DMS114 treated with DMSO at 0.1 percent for 48 hours (cell line): ENCODE measurements around the gene DST.

ENCODE experiments used
- DNase-seq: peaks from one replicate; lab custom pipeline; 2025; ENCODE audit not compliant: unreplicated experiment; lab: John Stamatoyannopoulos, UW

Gene DST

DNA sequence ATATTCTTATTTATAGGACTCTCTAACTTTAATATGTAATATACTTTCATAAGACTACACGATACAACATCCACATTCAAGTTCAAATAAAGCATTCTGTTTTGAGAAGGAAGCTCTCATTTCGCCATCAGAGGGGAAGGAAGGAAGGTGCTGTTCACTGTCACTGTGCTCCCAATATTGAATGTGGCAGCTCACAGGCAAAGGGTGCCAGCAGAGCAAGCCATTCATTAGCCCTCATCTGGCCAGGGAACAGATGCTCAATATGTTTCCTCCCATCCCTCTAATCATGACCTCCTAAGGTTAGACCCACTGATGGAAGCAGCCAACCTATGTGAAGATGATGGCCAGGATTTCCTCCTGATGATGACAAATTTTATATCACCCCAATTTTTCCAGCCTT is 154.4 kb downstream of the DST start:
- DNase-seq = no peak

DNA sequence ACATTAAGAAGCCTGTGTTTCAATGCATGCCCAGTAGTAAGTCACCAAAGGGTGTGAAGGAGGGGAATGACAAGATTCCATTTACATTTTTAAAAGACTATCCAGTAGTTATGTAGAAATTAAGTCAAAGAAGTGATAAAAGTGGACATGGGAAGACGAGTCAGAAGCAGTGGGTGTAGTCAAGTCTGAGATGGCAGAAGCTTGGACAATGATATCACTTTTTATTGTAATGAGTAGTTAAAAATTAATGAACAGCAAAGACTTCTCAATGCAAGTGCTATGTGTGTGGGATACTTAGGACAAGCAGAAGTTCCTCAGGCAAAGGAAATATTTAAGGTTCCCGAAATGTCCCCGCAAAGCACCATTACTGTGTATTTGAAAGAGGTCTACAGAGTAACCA is 156.0 kb downstream of the DST start:
- no peak for DNase-seq

DNA sequence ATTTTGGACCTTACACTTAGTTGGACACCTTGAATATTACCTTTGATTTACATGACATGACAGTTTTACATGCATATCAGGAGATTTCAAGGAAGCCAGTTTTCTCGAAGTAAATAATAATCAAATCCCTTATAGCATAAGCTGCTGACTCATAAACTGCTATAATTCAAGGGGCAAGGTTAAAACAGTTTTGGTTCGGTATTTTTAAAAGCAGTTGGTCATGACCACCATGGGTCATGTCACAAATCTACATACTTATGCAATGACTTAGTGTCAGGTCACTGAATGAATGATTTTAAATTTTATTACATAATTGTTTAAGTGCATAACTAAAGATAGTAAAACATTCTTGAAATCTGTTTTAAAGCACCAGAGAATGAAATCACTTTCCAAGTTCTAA is 158.0 kb downstream of the DST start:
- DNase-seq = no peak

DNA sequence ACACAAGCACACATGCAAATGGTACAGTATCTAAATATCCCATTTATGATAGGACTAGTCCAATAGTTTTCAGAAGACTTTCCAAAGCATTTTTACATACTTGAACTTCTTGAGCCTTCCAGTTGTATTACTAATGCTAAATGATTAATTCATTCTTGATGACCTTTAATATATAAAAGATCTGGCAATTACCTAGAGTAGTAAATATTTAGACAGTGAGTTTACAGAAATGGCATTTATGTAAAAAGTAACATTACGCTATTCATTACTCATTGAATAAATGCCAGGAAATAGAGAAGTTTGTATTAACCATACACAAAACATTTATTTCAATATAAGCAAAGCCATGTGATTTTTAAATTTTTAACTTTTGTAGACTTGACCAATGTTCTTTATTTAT is 158.8 kb downstream of the DST start:
- DNase-seq = no peak

DNA sequence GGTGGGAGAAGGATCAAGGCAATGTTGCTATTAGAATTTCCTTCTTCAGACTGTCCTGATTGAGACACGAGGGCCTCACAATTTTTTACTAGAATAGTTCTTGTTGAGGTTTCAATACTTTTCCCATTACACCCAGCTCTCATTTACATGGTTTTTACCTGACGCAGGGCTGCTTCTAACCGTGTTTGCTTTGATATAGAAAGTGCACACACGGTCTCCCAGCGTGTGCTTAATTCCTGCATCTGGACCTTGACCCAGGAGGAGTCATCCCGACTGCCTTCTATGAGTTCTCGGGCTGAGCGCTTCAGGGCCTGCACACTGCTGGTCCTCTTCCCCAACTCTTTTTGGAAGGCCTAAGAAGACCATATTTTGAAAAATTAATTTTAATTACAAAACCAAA is 160.2 kb downstream of the DST start:
- no peak for DNase-seq

DNA sequence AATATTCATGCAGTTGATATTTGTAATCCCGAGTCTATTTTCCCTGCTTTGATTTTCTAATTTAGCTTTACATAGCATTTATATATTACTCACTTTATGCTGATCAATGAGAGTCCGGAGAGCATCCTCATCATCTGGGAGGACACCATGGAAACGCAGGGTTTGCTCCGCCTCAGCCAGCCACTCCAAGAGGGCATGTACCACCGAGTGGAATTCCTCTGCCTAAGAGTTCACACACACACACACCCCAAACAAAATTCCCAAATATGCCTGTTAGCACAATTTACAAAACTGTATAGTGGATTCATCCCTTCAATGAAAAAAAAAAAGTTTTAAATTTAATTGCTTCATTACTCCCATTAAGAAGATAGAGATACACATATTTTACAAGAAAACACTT is 160.7 kb downstream of the DST start:
- DNase-seq = no peak

DNA sequence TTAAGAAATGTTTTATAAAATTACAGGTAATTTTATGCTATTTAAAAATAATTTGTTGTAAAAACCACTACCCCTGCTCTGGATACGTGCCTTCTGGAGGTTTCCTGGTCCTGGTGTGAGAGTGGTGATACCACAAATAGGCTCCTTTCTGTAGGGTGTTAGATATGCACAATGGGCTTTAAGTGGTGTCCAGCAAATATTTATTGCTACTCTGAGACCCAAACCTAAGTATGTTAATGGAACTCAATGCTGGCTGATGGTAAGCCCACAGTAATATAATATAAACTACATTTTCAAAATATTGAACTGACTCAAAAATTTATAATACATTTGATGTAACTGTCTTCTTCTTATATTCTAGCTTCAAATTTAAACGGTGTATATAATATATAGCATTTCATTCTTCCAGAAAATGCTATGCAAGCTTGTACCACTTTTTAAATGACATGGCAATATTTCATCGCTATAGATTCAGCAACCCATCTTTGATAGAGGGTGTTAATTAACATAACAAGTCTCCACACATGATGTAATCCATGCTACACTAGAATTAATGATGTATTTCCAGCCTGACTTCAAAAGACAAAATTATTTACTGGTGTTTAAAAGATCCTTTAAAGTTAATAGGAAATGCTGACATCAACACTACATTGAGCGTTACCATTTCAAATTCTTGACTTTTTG is 161.9 kb downstream of the DST start:
- DNase-seq = no peak

DNA sequence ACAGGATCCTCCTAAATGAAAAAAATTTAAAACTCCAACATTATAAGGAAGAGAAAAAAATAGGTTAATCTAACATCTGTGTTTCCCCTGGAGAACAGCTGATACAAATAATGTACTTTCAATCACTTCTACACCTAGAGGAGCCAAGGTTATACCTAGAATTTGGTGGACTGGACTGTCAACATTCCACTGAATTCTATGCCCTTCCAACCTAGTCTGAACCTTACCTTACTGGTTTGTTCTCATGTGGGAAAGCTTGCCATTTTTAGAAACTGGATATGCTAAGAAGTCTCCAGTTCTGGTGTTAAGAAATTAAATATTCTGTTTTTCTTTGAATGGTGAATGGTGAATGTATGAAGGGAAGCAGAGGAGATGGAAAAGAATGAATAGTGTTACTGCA is 162.4 kb downstream of the DST start:
- DNase-seq = no peak

DNA sequence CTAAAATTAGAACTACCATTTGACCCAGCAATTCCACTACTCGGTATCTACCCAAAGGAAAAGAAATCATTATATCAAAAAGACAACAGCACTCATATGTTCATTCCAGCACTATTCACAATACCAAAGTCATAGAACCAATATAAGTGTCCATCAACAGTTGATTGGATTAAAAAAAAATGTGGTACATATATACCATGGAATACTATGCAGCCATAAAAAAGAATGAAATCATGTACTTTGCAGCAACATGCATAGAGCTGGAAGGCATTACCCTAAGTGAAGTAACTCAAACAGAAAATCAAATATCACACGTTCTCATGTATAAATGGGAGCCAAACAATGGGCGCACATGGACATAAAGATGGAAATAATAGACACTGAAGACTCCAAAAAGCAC is 163.3 kb downstream of the DST start:
- DNase-seq = no peak

DNA sequence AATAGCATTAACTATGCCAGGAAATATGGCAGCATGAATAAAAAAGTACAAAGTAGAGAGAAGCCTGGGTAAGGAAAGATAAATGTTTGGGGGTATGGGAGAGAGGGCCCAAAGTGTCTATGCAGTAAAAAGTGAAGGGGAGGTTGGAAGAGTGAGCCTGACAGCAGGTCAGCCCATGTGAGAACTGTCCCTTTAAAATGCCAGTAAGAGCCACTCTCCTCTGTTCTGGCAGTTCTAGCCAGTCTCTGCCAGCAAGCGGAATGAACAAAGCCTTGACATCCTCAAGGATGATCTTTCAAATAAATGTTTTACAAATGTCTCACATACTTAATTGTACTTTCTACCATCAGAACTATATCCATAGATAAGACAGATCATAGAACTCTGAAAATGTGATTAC is 164.5 kb downstream of the DST start:
- DNase-seq = no peak

DNA sequence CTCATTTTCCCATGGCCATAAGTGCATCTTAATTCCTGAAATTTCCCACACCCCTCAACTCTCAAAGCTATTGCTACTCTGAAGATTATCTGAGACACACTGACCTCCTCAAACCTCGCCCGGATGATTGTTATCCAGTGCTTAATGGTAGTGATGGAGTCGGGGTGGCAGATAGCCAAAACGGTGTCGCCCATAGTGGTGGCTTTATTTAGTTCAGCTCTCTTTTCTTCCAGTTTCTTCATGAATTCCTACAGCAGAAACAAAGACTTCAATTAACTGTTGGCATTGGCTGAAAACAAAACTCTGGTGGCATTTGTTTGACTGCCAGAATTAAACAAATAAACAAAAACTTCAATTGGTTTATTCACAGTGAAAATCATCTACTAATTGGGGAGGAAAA is 165.4 kb downstream of the DST start:
- DNase-seq = no peak

DNA sequence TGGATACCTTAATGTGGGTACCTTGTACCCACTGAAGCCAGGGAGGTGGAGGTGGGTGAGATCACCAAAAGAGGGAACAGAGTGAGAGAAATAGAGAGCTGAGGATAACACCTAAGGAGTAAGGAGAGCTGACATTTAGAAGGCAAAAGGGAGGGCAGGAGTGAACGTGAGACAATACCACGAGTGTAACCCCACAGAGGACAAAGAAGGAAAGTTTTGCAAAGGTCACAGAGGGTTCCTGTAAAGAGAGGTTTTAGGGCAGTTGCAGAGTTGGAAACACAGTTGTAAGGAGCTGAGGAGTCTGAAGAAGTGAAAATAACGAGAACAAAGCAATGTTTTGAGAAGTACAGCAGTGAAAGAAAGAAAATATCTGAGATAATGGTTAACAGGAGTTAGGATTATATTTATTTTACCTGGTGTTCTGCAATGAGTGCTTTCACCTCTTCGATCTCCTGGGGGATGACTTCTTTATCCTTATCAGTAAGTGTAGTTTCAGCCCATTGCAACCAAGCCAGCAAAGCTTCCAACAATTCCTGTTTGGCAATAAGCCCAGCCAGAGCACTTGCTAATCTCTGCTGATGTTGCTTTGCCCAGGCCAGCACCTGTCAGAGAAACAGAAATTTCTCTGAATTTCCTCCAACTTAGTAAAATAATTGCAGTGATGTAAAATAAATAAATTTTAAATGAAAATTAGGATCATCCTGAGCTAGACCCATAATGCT is 166.8 kb downstream of the DST start:
- DNase-seq = no peak

DNA sequence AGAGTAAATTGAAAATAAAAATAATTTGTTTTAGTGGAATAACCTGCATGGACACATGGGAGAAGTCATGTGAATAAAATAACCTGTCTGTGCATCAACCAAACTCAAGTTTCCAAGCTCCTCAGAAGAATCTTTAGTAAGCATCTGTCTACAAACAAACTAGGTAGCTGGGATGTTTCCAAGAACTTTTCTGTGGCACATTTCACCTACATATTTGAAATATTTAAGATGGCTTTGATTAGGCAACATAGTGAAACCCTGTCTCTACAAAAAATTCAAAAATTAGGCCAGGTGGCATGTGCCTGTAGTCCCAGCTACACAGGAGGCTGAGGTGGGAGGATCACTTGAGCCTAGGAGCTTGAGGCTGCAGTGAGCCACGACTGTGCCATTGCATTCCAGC is 168.2 kb downstream of the DST start:
- DNase-seq = no peak

DNA sequence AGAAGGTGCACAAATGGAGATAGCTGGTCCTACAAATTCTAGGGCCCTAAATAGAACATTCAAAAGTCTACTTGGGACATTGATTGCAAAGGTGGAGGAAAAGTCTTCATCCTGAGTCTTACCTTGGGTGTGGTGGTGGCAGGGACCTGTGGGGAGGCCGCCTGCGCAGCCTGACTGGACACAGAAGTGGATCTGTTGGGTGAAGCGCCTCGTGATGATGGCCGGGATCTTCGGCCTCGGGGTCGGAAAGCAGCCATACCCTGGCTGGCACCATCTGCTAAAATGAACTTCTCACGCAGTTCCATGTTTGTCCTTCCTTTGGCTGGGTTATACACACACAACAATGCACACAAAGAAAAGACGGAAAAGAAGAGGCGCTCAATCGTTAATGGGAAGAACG is 179.2 kb downstream of the DST start:
- DNase-seq = no peak

DNA sequence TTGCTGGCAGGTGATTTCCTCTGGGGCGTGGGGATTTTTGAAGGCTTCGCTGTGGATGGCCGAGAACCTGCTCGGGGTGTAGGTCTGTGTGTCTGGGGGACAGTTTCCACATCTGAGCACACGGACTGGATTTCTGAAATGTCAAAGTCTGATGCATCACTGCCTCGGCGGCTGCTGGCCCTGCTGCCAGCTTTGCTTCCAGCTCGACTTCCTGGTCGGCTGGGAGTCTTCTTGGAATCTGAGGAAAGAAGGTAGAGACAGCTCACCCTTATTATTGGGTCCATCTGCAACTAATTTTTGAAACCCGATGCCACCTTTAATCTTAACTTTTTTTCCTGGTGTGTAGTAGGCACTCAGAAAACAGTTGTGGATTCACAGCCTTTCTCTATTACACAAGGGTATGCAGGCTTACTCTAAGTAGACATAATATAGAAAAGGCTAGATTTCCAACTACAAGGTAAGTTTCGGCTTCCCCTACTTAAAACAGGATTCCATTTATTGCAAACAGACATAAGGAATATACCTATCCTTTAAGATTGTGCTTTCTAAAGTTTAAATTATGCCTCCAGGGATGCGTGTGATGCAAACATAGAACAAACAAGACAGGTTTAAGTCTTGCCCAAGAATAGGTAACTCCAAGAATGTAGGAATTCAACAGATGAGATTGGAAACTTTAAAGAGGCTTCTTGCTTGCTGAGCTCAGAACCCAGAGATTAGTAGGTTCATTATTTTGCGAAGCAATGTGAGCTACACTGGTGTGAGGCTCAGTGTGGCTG is 183.5 kb downstream of the DST start:
- DNase-seq = no peak

DNA sequence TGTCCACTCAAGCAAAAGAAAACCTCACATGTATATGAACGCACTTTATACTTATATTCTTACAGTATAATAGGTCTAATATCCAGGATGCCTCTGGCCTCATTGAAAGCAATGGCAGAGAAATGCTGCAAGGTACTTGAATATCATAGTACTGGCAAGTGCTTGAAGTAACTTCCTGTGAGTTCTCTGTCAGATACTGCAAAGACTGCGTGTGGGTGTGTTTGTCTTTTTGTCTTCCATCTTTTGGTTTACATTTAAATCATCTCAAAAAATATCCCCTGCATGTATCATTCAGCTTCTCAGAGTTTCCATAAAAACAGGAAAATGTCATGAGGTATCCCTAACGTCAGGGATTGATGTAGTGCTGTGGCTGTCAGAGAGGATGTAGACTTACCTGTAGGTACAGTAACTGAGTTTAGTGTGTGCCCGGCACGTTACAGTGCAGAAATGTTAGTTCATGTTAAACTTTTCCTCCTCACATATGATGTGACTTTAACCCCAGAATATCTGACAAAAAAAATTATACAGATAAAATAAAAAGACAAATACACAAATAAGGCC is 184.3 kb downstream of the DST start:
- no peak for DNase-seq

DNA sequence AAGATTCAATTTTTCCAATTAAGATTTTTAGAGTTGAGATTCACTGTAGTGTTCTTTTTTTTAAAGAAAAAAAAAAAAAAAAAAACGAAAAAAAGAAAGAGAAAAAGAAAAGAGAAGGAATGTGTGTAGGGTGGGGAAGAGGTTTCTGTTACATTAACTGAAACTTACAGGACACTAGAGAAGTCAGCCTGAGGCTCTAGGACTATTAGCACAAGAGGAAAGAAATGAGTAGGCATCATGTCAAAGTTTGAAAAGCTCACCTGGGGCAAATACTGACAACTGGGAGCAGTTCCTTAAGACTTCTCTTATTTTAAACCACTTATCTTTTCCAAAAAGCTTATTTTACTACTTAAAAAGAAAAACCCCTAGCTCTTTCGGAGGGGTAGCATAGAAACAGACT is 185.9 kb downstream of the DST start:
- DNase-seq = no peak

DNA sequence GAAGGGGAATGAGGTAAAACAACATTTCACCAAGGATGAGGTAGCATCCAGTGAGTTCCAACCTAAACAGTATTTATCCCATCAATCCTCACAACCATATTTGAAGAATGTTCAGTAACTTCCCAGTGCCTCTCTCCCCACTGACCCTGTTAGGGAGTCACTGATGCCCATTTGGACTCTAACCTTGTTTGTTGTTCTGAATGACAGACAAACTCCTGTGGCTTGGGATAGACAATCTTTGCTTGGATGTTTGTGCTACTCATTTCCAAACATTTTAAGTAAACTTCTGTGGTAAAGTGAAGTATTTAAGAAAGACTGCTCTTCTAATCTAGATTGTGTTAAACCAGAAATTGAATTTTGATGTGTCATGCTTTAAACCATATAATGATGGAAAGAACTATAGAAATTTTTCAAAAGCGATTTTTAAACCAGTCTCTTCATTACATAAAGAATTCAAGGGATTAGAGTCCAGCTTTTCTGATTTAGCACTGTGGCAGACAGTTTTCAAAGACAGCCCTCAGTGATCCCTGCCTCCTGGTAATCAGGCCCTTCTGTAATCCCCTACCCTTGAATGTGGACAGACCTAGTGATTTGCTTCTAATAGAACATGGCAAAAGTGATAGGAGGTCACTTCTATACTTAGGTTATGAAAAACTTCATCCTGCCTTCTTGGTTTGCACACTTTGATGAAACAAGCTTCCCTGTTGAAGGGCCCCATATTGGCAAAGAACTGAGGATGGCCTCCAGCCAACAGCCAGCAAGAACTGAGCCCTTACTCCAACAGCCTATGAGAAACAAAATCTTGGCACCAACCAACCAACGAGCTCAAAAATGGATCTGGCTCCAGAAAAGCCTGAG is 191.6 kb downstream of the DST start:
- DNase-seq = no peak

DNA sequence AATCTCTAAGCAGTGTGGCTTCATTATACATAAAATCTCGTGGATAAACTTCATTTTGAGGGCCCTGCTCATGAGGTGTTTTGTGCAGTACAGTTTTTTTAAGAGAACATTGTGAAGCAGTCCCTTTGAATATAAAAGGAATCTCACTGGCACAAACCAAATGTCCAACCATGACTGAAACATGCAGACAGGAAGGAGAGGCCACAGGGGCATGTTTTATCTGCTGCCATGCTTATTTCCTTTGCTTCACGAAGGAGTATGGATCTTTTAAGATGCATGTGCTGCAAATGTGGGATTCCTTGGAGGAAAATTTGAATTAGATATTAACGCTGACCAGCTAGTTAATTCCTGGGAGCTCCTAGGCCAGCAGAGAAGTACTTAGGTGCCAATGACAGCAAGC is 192.3 kb downstream of the DST start:
- no peak for DNase-seq

DNA sequence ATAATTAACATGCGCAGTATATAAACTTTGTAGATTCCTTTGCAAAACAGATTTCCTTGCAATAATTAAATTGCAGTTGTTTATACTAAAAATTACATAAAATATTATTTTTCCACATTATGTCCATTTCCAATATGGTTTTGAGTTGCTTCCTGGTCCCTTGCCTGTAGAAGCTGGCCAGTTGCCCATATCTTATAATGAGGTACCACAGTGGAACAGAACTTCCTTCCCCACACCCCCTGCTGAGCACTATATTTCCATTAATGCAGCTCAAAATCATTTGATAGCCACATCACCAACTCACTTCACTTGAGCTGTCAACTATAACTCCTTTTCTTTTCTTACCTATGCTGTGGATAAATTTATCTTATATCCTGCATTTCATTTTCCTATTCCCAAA is 194.6 kb downstream of the DST start:
- DNase-seq = no peak

DNA sequence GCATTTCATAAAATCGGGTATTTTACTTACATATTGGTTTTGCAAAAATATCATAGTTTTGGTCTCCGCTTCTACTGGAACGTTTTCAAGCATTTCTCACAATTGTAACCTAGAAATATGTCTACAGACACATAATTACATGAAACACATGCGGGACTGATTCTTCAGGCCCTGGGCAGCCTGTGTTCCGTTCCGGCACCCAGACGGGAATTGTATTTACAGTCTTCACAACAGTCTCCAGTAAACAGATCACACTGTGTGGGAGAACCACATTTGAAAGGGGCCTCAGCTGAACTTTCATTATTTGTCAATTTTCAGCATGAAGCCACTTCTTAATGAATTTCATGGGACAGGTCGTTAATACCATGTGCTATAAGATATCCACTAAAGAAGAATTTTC is 196.9 kb downstream of the DST start:
- no peak for DNase-seq
